Mesenchymal stem cell (in vitro differentiated cells and primary cell): Measurements from ENCODE around the gene MED12.

Source experiments
- DNase-seq: peaks from one replicate; pipeline ENCODE4 v3.0.0-alpha.2; 2013
- H2AFZ ChIP-seq: one replicate; pipeline ENCODE4 v1.6.1; 2013; ENCODE audit warnings: low read depth, mild to moderate bottlenecking, control low read depth, inconsistent platforms, low read length, moderate library complexity
- H2AK5ac ChIP-seq: 2 replicates; pipeline ENCODE4 v1.6.1; 2013; ENCODE audit warnings: low read length, moderate library complexity, mild to moderate bottlenecking, inconsistent platforms; ENCODE audit not compliant: severe bottlenecking
- H2BK120ac ChIP-seq: one replicate; pipeline ENCODE4 v1.6.1; 2013; ENCODE audit warnings: low read depth, mild to moderate bottlenecking, inconsistent platforms, low read length, moderate library complexity
- H2BK12ac ChIP-seq, 2 experiments: one replicate each; pipeline ENCODE4 v1.6.1; 2013; ENCODE audit warnings: inconsistent platforms in 2 of 2, low read length in 2 of 2, mild to moderate bottlenecking in 2 of 2, moderate library complexity in 2 of 2, control low read depth in 1 of 2
- H2BK15ac ChIP-seq: one replicate; pipeline ENCODE4 v1.6.1; 2013; ENCODE audit warnings: mild to moderate bottlenecking, low read depth, inconsistent platforms; ENCODE audit not compliant: poor library complexity, severe bottlenecking
- H2BK5ac ChIP-seq: 2 replicates; pipeline ENCODE4 v1.6.1; 2013; ENCODE audit warnings: low read depth, mild to moderate bottlenecking, low read length, control low read depth, inconsistent platforms; ENCODE audit not compliant: poor library complexity, severe bottlenecking
- H3K14ac ChIP-seq, 2 experiments: one replicate each; pipeline ENCODE4 v1.6.1; 2013; ENCODE audit warnings: inconsistent platforms in 2 of 2, low read length in 2 of 2, control low read depth in 1 of 2, mild to moderate bottlenecking in 1 of 2, moderate library complexity in 1 of 2
- H3K18ac ChIP-seq, 2 experiments: one replicate each; pipeline ENCODE4 v1.6.1; 2013; ENCODE audit warnings: inconsistent platforms in 2 of 2, low read length in 2 of 2, control low read depth in 1 of 2, low read depth in 1 of 2, mild to moderate bottlenecking in 1 of 2
- H3K23ac ChIP-seq, 2 experiments: one replicate each; pipeline ENCODE4 v1.6.1; 2013; ENCODE audit warnings: inconsistent platforms in 2 of 2, low read length in 2 of 2, mild to moderate bottlenecking in 2 of 2, moderate library complexity in 2 of 2, control low read depth in 1 of 2
- H3K27ac ChIP-seq: 2 replicates; pipeline ENCODE4 v1.5.1; 2013; ENCODE audit warnings: mild to moderate bottlenecking, moderate library complexity, low read length, control low read depth, inconsistent platforms; ENCODE audit not compliant: poor library complexity, severe bottlenecking
- H3K27me3 ChIP-seq, 2 experiments: 2 replicates each; pipeline versions ENCODE4 v1.6.1 to v1.7.0; 2013; ENCODE audit warnings: low read length in 2 of 2, mild to moderate bottlenecking in 2 of 2, moderate library complexity in 2 of 2, control low read depth in 1 of 2, inconsistent platforms in 1 of 2; ENCODE audit not compliant: control insufficient read depth in 1 of 2, insufficient read depth in 1 of 2
- H3K36me3 ChIP-seq, 2 experiments: 2 replicates each; pipeline versions ENCODE4 v1.6.1 to v1.7.0; 2013; ENCODE audit warnings: low read length in 2 of 2, control low read depth in 1 of 2, inconsistent platforms in 1 of 2, low read depth in 1 of 2, mild to moderate bottlenecking in 1 of 2; ENCODE audit not compliant: insufficient read depth in 2 of 2, control insufficient read depth in 1 of 2
- H3K4ac ChIP-seq, 2 experiments: one replicate each; pipeline ENCODE4 v1.6.1; 2013; ENCODE audit warnings: inconsistent platforms in 2 of 2, low read length in 2 of 2, mild to moderate bottlenecking in 2 of 2, moderate library complexity in 2 of 2, control low read depth in 1 of 2, low read depth in 1 of 2
- H3K4me1 ChIP-seq: 2 replicates; pipeline ENCODE4 v1.6.1; 2013; ENCODE audit warnings: low read depth, low read length, control low read depth; ENCODE audit not compliant: control insufficient read depth, insufficient read depth
- H3K4me2 ChIP-seq: 2 replicates; pipeline ENCODE4 v1.6.1; 2013; ENCODE audit warnings: low read length, mild to moderate bottlenecking, inconsistent platforms; ENCODE audit not compliant: poor library complexity, severe bottlenecking
- H3K4me3 ChIP-seq, 2 experiments: 2 replicates each; pipeline versions ENCODE4 v1.5.1 to v1.7.0; 2013; ENCODE audit warnings: low read length in 2 of 2, mild to moderate bottlenecking in 2 of 2, control low read depth in 1 of 2, low read depth in 1 of 2; ENCODE audit not compliant: insufficient read depth in 1 of 2
- H3K79me1 ChIP-seq: replicated peaks from 2 replicates; pipeline ENCODE4 v1.6.1; 2013; ENCODE audit warnings: mild to moderate bottlenecking, control low read depth, low read length, inconsistent platforms; ENCODE audit not compliant: poor library complexity, severe bottlenecking
- H3K9ac ChIP-seq: 2 replicates; pipeline ENCODE4 v1.7.0; 2013; ENCODE audit warnings: mild to moderate bottlenecking, low read length, moderate library complexity
- H3K9me3 ChIP-seq: 2 replicates; pipeline ENCODE4 v1.7.0; 2013; ENCODE audit warnings: mild to moderate bottlenecking, low read length; ENCODE audit not compliant: control insufficient read depth
- H4K8ac ChIP-seq: one replicate; pipeline ENCODE4 v1.6.1; 2013; ENCODE audit warnings: inconsistent platforms, mild to moderate bottlenecking, low read length, moderate library complexity
- H4K91ac ChIP-seq: one replicate; pipeline ENCODE4 v1.6.1; 2013; ENCODE audit warnings: mild to moderate bottlenecking, low read length, inconsistent platforms
- WGBS: methylation state at CpG from one replicate; pipeline ENCODE4 v1.1.7; 2013; ENCODE audit warnings: mixed read lengths; 5-methylcytosine and 5-hydroxymethylcytosine counted together

The MED12 gene

DNA sequence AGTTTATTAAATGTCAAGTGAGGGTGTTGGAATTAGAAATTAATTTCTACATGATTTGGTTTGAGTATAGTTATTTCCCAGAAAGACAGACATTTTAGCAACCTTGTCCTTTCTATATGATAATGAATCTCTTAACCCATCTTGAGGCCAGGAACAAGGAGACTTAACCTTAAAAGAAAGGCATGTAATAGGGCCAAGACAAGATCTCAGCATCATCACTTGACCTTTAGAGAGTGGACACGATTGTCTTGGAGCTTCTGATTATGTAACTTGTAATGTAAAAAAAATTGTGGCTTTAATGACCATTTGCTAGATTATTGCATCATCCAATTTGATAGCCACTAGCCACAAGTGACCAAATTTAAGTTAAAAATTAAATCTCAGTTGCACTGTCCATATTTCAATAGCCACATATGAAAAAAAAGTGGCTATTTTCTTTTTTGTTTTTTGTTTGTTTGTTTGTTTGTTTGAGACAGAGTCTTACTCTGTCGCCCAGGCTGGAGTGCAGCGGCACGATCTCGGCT, 36.2 kb upstream of the MED12 start:
- no peaks in the 10 kb centered on the region for H3K36me3 ChIP-seq
- no peak overlapping the region for H3K18ac ChIP-seq
- H2BK15ac ChIP-seq, result no peak overlapping the region
- H3K14ac ChIP-seq, result no peak overlapping the region
- H2AK5ac ChIP-seq, result no peak overlapping the region
- H3K23ac ChIP-seq, result no peak overlapping the region
- H3K9ac ChIP-seq, result no peak overlapping the region
- no peaks in the 10 kb centered on the region for H3K79me1 ChIP-seq
- H3K27ac ChIP-seq, result no peak overlapping the region
- no peaks in the 10 kb centered on the region for H3K4me1 ChIP-seq
- H2BK12ac ChIP-seq, result no peak overlapping the region
- H4K91ac ChIP-seq, result no peak overlapping the region
- WGBS, result 100% methylated on average over 4 of the region's 5 CpGs
- no peak overlapping the region for H2AFZ ChIP-seq
- H3K4ac ChIP-seq, result no peak overlapping the region
- H2BK5ac ChIP-seq, result no peak overlapping the region
- no peak overlapping the region for H3K4me2 ChIP-seq
- no peaks in the 10 kb centered on the region for H3K9me3 ChIP-seq
- peaks cover 0 to 30% of the 10 kb centered on the region in 2 experiments for H3K27me3 ChIP-seq
- H2BK120ac ChIP-seq, result no peak overlapping the region
- H4K8ac ChIP-seq, result no peak overlapping the region
- DNase-seq, result no peak
- no peak overlapping the region for H3K4me3 ChIP-seq

DNA sequence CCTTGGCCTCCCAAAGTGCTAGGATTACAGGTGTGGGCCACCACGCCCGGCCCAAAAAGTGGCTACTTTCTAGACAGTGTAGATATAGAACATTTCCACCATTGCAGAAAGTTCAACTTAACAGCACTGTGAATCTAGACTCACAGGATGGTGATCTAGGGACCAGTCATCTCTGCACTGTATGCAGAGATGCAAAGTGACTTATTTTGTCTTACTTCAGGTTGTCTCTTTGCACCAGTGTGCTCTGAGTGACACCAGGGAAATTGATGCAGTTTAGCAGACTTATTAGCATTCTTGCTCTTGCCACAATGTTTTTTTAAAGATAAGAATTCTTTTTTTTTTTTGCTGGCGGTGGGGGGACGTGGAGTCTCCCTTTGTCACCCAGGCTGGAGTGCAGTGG, 35.6 kb upstream of the MED12 start:
- Histone ChIP-seq H3K27me3 (peaks cover 0 to 29% of the 10 kb centered on the region in 2 experiments), H3K18ac (no peak overlapping the region), H3K27ac (no peak overlapping the region), H2AK5ac (no peak overlapping the region), H3K4me1 (no peaks in the 10 kb centered on the region), H3K4ac (no peak overlapping the region), H2BK15ac (no peak overlapping the region), H4K8ac (no peak overlapping the region), H2BK5ac (no peak overlapping the region), H2BK120ac (no peak overlapping the region), H3K4me3 (no peak overlapping the region), H2AFZ (no peak overlapping the region), H3K79me1 (no peaks in the 10 kb centered on the region), H3K36me3 (no peaks in the 10 kb centered on the region), H2BK12ac (no peak overlapping the region), H3K4me2 (no peak overlapping the region), H3K14ac (no peak overlapping the region), H3K23ac (no peak overlapping the region), H3K9ac (no peak overlapping the region), H4K91ac (no peak overlapping the region), H3K9me3 (no peaks in the 10 kb centered on the region)
- DNase-seq, result no peak
- whole genome bisulfite sequencing, result 92% methylated on average over 4 of the region's 4 CpGs

DNA sequence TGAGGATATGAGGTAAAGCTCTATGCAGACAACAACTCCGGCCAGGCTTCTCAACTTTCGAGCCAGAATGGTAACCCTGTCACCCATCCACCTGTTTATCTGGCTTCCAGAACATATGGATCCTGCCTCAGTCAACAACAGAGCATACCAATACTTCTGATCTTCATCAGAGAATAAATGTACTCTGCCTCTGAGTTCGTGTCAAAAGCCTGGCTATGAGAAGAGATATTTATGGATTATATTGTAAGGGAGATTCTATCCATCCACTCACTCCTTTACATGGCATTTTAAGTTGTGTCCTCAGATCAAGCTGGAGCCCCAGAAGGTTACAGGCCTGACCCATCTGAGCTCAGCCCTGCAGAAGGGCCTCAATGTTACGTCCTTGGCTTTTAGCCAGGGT, 32.5 kb upstream of the MED12 start:
- Histone ChIP-seq H3K4me2 (no peak overlapping the region), H3K4me3 (no peak overlapping the region)
- no peak for DNase-seq

DNA sequence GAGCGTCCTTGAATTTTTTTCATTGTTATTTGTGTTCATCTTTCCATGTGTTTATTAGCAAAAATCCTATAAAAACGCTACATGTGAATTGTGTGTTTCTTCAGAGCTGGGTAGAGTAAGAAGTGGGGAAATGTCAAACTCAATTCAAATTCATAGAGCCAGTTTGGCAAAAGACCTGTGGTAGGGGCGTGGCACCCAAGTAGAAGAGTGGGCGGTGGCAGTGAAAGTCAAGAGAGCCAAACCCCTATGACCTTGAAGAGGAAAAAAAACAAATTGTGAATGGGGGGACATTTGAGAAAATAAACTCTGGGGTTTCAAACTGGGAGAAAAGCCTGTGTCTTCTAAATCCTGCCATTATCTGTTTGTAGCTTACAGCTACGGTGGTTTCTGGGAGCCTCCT, 27.1 kb upstream of the MED12 start:
- no peaks in the 10 kb centered on the region for H3K79me1 ChIP-seq
- H2BK15ac ChIP-seq, result no peak overlapping the region
- no peak overlapping the region for H3K9ac ChIP-seq
- H2BK12ac ChIP-seq, result no peak overlapping the region
- WGBS, result 89% methylated on average over 4 of the region's 5 CpGs
- H3K14ac ChIP-seq, result no peak overlapping the region
- H3K4me3 ChIP-seq, result no peak overlapping the region
- H3K27me3 ChIP-seq, result peaks cover 0 to 14% of the 10 kb centered on the region in 2 experiments
- no peaks in the 10 kb centered on the region for H3K9me3 ChIP-seq
- H4K91ac ChIP-seq, result no peak overlapping the region
- H3K4me2 ChIP-seq, result no peak overlapping the region
- H2BK5ac ChIP-seq, result no peak overlapping the region
- H3K18ac ChIP-seq, result no peak overlapping the region
- H3K36me3 ChIP-seq, result no peaks in the 10 kb centered on the region
- H3K23ac ChIP-seq, result no peak overlapping the region
- H3K4ac ChIP-seq, result no peak overlapping the region
- no peak overlapping the region for H4K8ac ChIP-seq
- H2AFZ ChIP-seq, result no peak overlapping the region
- H3K4me1 ChIP-seq, result no peaks in the 10 kb centered on the region
- no peak overlapping the region for H2AK5ac ChIP-seq
- H2BK120ac ChIP-seq, result no peak overlapping the region
- no peak overlapping the region for H3K27ac ChIP-seq
- DNase-seq, result no peak

More for the DNA sequence above, 32.5 kb upstream of the MED12 start:
- H2AK5ac ChIP-seq, result no peak overlapping the region
- H2BK15ac ChIP-seq, result no peak overlapping the region
- no peak overlapping the region for H3K18ac ChIP-seq
- H3K9me3 ChIP-seq, result no peaks in the 10 kb centered on the region
- no peak overlapping the region for H2AFZ ChIP-seq
- no peak overlapping the region for H3K23ac ChIP-seq
- no peaks in the 10 kb centered on the region for H3K36me3 ChIP-seq
- no peak overlapping the region for H3K4ac ChIP-seq
- H2BK120ac ChIP-seq, result no peak overlapping the region
- H3K79me1 ChIP-seq, result no peaks in the 10 kb centered on the region
- no peaks in the 10 kb centered on the region for H3K4me1 ChIP-seq
- no peak overlapping the region for H2BK12ac ChIP-seq
- no peak overlapping the region for H2BK5ac ChIP-seq
- 83% methylated on average over 2 of the region's 4 CpGs for WGBS
- H3K27ac ChIP-seq, result no peak overlapping the region
- peaks cover 0 to 18% of the 10 kb centered on the region in 2 experiments for H3K27me3 ChIP-seq
- no peak overlapping the region for H4K8ac ChIP-seq
- H4K91ac ChIP-seq, result no peak overlapping the region
- H3K14ac ChIP-seq, result no peak overlapping the region
- H3K9ac ChIP-seq, result no peak overlapping the region
